GM21381 (cell line): ENCODE measurements around the gene MCF2L.

ENCODE experiments used
- ATAC-seq: cut with Tn5 transposase; IDR thresholded peaks from one replicate; pipeline ENCODE4 v1.9.1; 2021; ENCODE audit warnings: mild to moderate bottlenecking, moderate library complexity; ENCODE audit not compliant: unreplicated experiment

MCF2L gene

DNA sequence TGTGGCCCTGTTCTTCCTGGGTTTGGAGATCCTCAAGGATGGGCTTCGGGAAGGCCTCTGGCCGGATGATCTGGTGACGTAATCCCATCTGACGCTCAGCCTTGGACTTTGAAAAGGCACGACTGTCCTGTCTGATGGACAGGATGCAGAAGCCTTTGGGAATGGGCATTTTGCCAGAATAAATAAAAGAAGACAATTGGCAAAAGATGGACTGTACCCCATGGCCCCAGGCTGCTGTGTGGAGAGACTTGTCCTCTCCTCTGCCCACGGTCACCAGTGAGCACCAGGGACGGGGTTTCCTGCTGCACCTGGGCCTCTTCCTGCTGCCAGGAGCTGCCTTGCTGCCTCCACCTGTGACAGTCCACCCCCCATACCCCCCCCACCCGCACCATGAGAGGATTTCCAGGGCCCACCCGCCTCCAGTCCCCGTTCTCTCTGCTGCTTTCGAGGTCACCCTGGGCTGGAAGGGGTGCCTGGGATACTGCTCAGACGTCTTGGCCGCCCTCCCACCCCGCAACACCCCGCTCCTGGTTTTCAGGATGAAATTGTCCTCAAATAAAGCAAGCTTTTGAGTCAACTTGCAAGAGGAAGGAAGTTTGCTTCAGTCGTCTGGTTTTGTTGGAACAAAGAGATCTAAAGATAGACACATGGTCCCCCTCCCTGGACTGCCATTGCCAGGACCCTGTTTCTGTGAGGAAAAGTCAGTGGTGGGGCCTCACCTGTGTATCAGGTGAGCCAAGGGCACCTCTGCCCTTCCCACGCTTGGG is 40.9 kb downstream of the MCF2L start:
- no peak for ATAC-seq

DNA sequence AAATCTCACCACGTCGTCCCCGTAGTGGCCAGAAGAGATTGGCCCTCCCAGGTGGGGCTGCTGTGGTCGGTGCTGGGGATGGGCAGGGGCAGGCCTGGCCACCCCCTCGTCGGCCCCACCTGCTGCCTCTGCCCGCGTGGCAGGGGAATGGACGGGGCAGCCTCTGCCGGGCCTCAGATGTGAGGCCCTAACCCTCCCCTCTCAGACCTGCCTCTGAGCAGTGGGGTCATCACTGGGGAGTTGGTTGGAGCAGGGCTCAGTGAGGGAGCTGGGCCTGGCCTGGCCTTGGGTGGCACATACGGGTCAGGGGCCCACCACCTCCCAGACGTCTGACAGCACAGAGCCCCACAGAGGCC is 41.5 kb downstream of the MCF2L start:
- no peak for ATAC-seq

DNA sequence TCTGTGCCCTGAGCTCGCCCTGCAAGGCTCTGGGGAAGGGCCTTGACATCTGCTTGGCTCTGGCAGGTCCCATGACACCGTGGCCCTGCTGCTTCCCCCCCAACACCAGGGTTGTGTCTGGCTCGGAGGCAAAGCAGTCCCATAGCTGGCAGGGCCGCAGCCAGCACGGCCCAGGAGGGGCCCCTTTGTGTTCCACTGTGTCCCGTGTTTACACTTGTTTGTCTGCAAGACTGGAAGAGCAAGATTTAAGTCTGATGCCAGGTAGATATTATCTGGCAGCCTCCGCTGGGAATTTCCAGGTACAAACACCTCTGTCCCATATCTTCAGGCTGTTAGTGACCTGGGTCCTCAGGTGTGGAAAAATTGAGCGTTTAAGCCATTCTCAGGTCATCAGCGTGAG is 44.3 kb downstream of the MCF2L start:
- ATAC-seq: no peak

DNA sequence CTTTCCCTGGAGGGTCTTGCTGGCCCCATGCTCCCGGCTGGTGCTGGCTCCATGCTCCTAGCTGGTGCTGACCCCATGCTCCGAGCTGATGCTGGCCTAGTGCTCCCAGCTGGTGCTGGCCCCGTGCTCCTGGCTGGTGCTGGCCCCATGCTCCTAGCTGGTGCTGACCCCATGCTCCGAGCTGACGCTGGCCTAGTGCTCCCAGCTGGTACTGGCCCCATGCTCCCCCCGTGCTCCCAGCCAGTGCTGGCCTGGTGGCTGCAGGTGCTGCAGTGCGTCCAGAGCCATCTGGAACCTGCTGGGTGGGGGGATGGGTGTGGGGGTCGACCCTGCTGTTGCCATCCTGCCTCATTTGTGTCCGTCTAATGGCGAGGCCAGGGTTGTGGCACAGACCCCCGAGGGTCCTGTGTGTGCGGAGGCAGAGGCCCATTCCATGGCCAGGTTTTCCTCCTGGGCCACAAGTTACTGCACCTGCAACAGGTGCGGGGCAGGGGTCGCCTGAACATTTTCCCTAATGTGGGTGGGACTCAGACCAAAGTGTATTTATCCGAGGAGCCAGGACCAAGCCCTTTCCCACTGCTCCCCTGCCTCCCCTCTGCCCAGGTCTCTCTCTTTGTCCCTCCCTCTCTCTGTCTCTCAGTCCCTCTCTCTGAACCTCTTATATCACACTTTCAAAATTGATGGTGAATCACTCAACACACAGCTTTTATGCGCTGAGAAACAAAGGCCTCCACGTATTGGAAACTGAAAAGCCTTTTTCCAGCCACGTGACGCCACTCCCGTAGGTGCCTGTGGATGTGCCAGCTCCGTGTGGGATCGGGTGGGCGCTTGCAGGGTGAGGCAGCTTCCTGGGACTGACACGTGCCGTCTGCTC is 45.1 kb downstream of the MCF2L start:
- ATAC-seq: no peak

DNA sequence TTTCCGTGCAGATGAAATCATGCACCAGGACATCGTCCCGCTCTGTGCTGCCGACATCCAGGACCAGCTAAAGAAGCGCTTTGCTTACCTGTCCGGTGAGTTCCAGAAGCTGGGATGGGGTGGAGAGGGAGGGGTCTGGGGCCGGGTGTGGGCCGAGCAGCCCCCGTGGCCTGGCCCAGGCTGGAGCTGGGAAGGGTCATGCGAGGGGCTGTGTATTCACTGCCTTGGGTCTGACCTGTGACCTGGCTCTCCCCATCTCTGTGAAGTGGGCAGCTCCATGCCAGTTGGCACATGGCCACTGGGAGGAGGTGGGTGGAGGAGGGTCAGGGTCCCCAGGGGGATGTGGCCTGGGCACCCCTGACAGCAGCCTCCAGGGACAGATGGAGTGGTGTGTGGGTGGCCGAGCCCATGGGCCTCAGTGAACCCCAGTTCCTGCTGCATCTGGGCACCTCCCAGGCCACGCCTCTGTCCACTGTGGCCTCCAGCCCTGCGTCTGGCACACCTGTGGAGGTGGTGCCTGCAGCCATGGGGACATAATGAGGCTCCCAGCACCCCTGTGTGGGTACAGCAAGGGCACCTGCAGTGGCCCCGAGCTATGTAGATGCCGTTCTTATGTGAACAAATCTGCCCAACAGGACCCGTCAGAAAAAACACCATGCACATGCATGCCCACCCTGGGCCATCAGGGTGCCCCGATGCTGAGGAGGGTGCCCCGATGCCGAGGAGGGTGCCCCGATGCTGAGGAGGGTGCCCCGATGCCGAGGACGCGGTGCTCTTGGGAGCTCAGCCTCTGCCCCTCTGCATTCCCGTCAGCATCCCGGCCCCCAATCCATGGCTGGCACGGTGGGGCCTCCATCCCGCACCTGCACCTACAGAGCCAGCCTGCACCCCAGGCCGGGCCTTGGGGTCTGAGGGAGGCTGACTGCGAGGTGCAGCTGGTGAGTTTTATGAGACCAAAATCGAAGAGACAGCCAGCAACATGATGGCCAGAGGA is 46.0 kb downstream of the MCF2L start:
- no peak for ATAC-seq

DNA sequence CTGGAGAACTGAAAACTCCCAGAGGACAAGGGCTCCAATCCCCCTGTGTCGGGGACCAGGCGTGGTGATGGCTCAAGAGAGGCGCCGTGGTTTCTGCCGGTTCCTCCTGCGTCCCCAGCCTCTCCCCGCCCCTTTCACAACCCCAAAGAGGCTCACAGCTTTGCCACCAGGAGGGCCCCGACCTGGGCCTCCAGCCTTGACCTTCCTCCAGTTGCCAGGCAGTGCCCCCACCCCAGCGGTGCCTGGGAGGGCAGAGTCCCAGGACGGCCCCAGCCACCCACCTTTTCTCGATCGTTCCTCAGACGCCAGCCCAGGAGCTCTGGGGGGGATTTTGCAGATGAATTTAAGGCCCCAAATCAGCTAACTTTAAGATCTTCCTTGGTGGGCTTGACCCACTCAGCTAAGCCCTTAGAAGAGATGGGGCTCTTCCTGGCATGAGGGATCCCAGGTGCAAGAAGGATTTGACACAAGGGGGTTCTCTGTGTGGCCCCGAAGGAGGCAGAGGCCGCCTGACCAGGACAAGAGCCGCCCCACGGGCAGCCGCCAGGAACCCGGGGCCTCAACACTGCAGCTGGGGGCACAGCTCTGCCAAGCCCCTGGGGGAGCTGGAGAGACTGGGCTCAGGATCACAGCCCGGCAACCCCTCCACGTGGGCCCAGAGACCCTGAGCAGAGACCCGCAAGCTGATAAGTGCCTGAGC is 47.0 kb downstream of the MCF2L start:
- ATAC-seq: no peak

DNA sequence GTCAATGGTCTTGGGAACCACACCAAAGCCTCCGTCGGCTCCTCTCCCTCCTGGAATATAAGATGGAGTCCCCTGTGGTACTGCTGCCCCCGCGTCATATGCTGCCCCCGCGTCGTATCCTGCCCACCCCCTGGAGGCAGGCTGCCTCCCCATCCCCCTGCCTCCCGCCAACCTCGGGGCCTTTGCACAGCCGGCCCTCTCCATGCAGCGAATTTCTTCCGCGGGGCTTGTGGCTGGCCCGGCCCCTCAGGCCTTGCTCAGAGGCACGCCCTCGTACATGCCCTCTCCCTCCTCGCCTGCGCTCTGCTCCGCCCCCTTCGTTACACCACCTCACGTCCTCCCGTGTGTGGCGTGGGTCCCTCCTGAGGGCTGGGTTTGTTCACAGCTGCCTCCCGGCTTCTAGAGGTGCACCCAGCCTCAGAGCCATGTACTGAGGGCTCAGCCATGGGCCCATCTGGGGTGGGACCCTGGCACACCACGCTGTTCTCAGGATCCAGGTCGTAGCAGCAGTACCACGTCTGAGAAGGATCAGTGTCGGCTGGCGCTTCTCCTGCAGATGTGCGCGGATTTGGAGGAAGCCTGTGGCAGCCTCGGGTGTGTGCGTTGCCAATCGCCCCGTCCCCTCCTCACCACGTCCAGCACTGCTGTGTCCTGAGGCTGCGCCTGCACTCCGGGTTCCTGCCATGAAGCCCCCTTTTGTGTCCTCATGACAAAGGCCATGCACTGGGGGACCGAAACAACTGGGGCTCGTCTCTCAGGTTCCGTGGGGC is 47.7 kb downstream of the MCF2L start:
- ATAC-seq: no peak

DNA sequence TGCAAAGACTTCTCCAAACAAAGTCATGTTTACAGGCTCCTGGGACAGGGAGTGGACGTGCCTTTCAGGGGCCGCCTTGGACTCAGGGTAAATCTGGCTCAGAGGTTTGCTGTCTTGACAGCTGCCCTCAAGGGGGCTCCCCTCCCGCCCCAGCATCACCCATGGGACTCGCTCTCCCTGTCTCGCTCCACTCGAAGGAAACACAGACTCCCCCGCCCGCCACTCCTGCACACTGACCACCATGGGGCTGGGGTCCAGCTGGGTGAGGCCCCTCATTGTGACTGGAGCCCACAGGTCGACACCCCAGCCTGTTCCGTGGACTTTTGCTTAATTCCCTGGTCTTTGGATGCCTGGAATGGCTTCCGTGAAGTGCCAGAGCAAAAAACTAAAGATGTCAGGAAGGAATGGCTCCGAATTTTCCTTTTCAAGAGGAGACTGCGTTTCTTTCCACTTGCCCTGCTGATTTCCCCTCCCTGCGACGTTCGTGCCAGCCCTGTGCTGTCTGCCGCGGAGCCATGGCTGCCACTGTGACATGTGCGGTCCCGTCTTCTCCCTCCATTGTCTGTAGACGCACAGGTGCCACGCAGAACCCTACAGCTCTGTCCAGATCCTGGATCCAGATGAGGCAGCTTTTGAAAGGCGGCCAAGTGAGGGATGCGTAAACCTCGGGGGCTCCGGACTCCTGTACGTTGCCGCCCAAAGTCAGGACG is 48.6 kb downstream of the MCF2L start:
- no peak for ATAC-seq

DNA sequence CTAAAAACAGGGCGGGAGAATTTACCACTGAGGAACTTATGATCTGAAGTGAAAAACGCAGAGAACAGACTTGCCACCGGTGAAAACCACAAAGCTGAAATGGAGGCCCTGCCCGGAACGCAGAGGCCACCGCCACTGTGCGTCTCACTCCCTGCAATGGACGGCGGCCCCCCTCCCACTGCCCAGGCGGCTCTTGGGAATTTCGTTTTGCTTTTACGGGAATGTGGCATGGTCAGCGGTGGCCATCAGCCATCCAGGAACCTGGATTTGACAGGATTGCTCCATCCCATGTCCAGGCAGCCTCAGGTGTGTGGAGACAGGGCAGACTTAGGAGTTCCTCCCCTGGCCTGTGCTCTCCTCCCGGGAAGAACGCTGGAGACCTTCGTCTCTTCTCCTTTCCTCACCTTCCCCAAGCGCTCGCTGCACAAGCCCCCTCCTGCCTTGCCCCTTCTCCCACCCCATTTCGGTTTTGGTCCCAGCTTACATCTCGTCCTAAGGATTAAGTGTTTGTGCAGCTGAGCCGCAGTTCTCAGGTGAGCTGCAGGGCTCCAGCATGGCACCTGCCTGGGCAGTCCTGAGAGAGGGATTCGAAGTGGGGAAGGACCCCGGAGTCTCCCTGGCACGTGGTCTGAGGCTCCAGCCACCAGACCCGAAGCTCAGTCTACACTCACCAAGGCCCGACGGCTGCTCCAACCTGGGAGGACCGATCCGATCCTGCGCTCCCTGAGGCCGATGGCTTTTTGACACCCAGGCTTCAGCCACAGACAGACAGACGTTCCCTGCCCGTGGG is 49.9 kb downstream of the MCF2L start:
- no peak for ATAC-seq

DNA sequence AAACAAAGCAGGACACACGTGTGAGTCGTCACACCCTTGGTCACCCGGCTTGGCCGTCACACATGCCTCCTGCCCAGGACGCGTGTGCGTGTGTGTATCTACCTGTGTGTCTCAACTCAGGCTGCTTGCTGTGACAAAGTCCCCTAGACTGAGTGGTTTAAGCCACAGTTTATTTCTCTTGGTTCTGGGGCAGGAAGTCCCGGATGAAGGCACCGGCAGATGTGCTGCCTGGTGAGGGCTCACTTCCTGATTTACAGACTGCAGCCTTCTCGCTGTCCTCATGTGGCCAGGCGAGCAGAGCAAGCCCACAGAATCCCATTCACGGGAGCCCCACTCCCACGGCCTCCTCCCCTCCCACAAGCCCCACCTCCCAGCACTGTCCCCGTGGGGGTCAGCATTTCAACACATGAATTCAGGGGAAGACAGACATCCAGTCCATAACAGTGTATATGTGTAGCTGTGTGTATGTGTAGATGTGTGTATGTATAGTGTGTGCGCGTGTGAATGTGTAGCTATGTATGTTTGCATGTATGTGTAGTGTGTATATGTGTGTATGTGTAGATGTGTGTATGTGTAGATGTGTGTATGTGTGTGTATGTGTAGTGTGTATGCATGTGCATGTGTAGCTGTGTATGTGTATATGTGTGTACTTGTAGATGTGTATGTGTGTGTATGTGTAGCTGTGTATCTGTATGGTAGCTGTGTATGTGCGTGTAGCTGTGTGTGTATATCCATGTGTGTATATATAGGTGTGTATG is 51.5 kb downstream of the MCF2L start:
- ATAC-seq: no peak

DNA sequence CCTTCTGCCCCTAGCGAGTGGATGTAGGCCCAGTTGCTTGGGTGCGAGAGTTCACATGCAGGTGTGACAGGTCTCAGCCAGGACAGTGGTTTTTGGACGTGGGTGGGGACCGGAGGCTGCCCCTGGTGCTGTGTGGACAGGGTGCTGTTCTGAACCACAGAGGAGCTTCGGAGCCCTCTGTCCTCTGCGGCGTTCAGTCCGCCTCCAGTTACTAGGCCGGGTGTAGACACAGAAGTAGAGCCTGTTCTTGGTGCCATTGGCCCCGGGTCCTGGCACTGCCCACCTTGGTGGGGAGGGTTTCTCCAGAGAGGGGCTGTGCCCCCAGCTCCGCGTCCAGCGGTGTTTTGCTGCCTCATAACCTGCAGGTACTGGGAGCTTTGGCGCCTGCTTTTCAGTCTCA is 52.4 kb downstream of the MCF2L start:
- ATAC-seq: no peak

DNA sequence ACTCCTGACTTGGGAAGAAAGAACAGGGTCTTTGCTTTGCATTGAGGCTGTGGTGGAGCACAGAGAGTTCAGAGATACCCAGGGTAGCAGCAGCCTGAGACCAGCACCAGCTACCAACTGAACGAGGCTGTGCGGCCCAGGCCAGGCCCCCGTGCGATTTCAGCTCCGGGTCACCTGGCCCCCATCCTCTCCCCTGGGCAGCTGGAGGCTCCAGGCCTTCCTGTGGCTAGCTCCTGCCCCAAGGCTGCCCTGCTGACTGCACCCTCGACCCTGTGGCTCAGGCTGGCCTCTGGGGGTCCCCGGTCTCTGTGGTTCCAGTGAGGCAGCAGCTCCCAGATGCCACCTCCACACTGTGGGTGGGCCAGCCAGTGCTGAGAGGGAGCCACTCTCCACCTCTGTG is 52.8 kb downstream of the MCF2L start:
- ATAC-seq: no peak

DNA sequence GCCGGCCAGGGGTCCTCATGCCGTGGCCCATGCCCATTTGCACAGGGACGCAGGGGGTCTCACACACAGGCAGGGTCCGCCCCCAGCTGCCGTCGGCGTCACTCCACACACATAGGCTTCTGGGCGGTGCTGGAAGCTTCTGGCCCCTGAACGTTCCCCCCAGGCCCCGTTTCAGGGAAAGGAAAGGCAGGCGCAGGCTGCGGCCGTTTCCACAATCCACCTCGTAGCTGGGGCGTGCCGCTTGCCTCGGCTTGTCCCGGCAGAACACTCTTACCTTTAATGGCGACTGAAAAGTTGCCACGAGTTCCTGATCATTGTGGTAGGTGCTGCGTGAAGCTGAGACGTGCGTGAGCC is 53.4 kb downstream of the MCF2L start:
- ATAC-seq: no peak

DNA sequence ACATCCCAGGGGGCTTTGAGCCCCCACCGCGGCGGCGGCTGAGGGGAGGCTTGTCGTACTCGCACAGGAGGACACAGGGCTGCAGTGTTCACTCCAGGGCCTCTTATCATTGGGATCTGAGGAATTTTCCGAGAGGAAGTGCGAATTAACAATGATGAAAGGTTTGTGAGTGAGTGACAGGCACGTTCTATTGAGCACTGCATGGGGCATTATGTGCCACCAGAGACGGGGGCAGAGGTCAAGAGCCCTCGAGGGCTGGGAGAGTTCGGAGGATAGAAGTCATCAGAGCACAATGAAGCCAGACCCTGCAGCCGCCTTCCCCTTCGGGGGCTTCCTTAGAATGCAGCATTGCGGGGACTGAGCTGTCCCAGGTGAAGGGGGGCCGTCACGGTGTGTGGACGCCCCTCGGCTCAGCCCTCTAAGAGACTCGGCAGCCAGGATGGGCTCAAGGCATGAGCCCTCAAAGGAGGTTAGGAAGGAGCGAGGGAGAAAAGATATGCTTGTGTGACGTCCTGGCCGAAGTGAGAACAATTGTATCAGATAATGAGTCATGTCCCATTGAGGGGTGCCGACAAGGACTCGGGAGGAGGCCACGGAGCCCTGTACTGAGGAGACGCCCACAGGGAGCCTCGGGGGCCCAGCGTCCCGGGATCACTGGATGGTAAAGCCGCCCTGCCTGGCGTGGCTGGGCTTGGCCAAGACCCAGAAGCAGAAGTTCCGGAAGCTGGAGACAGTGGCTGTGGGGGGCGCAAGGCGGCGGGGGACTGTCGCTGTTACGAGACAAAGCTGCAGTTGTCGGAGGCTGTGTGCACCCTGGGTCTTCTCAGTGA is 53.9 kb downstream of the MCF2L start:
- ATAC-seq: no peak

DNA sequence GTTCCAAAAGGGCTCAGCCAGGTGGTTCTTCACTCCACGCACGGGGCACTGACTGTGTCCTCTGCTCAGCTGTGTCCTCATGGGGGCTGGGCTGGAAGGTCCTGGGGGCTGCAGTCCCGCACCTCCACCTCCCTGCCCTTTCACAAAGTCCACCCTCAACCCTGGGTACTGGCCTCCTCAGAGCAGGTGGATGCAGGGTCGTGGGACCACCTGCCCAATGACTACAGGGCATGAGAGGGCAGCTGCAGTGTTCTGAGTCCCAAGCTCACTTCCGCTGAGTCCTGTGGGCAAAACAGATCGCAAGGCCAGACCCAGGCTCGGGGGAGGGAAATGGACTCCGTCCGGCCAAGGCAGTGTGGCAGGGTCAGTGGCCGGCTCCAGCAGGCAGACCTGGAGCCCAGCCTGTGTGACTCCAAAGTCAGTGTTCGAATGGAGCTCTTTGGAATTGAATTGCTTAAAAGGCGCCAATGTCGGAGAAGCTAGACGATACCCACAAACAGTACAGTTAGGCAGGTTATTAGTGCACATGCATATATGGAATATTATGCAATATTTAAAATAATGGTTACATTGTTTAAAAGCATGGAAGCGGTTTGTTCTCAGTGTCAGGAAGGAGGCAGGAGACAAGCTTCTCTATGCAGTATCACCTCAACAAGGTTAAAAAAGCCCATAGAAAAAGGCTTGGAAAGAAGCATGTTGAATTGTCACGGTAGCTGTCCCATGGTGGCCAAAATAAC is 54.8 kb downstream of the MCF2L start:
- ATAC-seq: no peak

DNA sequence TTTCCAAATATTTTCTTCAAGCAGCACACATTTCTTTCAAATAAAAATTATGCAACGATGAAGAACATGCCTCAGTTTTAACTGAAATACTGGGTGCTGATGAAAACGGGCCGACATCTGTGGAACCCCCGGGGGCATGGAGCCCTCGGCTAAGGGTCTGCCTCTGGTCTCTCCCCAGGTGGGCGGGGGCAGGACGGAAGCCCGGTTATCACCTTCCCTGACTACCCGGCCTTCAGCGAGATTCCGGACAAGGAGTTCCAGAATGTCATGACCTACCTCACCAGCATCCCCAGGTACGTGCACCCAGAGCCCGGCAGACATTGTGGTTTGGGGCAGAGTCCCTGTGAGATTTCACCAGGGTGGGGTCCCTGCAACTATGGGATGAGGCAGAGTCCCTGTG is 55.5 kb downstream of the MCF2L start:
- ATAC-seq: no peak
